ENCODE results near the gene SEC24D.

Gene SEC24D

DNA sequence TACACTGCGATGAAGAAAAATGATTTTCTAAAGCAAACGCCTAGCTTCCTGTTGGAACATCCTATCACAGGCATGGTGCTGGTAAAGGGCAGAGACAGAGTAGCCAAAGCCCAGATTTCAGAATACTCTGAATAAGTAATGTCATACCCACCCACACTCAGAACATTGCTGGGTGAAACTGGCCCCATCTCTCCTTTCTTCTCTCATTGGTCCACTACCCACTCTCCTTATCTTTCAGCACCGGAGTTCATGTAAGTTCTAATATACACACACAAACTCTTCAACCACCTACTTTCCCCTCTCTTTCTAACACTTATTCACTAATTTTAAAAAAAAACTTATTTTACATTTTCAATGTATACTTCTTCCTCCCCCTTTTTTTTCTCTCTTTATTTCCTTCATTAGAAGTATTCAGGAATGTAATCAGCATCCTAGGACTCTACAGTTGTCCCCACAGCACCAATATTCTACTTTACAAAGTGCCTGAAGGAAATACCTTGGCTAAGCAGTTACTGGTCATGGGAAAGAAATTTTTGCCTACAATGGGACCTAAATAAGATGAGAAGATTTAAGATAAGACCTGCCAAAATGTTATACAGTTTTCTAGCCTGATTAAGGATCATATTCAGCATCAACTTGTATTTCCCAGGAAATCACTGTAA lies 63.0 kb downstream of the SEC24D start:
- 95% methylated on average over 3 of the region's 3 CpGs for WGBS
- Histone ChIP-seq H3K9ac (ENCODE audit: low read depth, low read length) (no peak overlapping the region), H3K27me3 (ENCODE audit: insufficient read depth, low read length) (no peaks in the 10 kb centered on the region), H3K27ac (ENCODE audit: low read depth, low read length) (peak overlapping the region; percentile 22; the same call in 1 of the 2 replicates), H3K9me3 (ENCODE audit: insufficient read depth, low read depth, low read length) (no peaks in the 10 kb centered on the region), H3K36me3 (ENCODE audit: insufficient read depth, low read length) (peaks cover 28% of the 10 kb centered on the region), H3K4me1 (ENCODE audit: insufficient read depth, low read length) (peaks cover 24% of the 10 kb centered on the region), H3K4me3 (ENCODE audit: low read length) (no peak overlapping the region)

- WGBS: 88% methylated on average over 7 of the region's 7 CpGs
- Histone ChIP-seq H3K36me3 (ENCODE audit: insufficient read depth, low read length) (peaks cover 35% of the 10 kb centered on the region), H3K9me3 (ENCODE audit: insufficient read depth, low read depth, low read length) (no peaks in the 10 kb centered on the region), H3K9ac (ENCODE audit: low read depth, low read length) (no peak overlapping the region), H3K4me3 (ENCODE audit: low read length) (no peak overlapping the region), H3K27me3 (ENCODE audit: insufficient read depth, low read length) (no peaks in the 10 kb centered on the region), H3K4me1 (ENCODE audit: insufficient read depth, low read length) (peaks cover 24% of the 10 kb centered on the region), H3K27ac (ENCODE audit: low read depth, low read length) (peak overlapping the region; percentile 22; the same call in 1 of the 2 replicates)
Measured at GRCh38 chr4:118772081-118772766, 63.7 kb downstream of the SEC24D start.

GRCh38 chr4:118770741-118771187 lies 65.2 kb downstream of the SEC24D start:
- Histone ChIP-seq H3K27me3 (ENCODE audit: insufficient read depth, low read length) (no peaks in the 10 kb centered on the region), H3K9me3 (ENCODE audit: insufficient read depth, low read depth, low read length) (no peaks in the 10 kb centered on the region), H3K4me3 (ENCODE audit: low read length) (no peak overlapping the region), H3K4me1 (ENCODE audit: insufficient read depth, low read length) (peaks cover 24% of the 10 kb centered on the region), H3K27ac (ENCODE audit: low read depth, low read length) (no peak overlapping the region), H3K9ac (ENCODE audit: low read depth, low read length) (no peak overlapping the region), H3K36me3 (ENCODE audit: insufficient read depth, low read length) (peaks cover 49% of the 10 kb centered on the region)
- 92% methylated on average over 2 of the region's 2 CpGs for WGBS

DNA sequence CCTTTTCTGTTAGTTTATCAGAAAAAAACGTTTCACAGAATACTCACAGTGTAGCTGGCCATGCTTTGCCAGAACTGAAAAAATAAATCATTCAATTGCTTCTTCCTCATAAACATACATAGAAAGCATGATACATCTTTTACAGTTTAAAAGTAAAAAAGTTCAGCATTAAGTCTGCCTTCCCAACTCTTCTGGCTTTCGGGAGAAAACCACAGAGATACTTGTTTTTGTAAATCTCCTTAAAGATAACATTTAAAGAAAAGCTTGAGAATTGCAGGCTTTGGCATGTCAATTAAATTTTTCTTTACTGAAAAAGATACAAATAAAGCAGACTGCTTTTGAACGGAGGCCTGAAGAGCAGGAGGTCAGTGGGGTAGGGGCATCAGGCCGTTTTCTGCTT lies 66.8 kb downstream of the SEC24D start:
- H3K27ac ChIP-seq (ENCODE audit: low read depth, low read length): no peak overlapping the region
- peaks cover 65% of the 10 kb centered on the region for H3K36me3 ChIP-seq (ENCODE audit: insufficient read depth, low read length)
- WGBS: 90% methylated on average over 4 of the region's 4 CpGs
- H3K4me1 ChIP-seq (ENCODE audit: insufficient read depth, low read length): peaks cover 10% of the 10 kb centered on the region
- H3K4me3 ChIP-seq (ENCODE audit: low read length): no peak overlapping the region
- no peak overlapping the region for H3K9ac ChIP-seq (ENCODE audit: low read depth, low read length)
- H3K27me3 ChIP-seq (ENCODE audit: insufficient read depth, low read length): no peaks in the 10 kb centered on the region
- H3K9me3 ChIP-seq (ENCODE audit: insufficient read depth, low read depth, low read length): no peaks in the 10 kb centered on the region

- Histone ChIP-seq H3K4me1 (ENCODE audit: insufficient read depth, low read length) (no peaks in the 10 kb centered on the region), H3K9ac (ENCODE audit: low read depth, low read length) (no peak overlapping the region), H3K27me3 (ENCODE audit: insufficient read depth, low read length) (no peaks in the 10 kb centered on the region), H3K4me3 (ENCODE audit: low read length) (no peak overlapping the region), H3K9me3 (ENCODE audit: insufficient read depth, low read depth, low read length) (no peaks in the 10 kb centered on the region), H3K36me3 (ENCODE audit: insufficient read depth, low read length) (peaks cover 86% of the 10 kb centered on the region), H3K27ac (ENCODE audit: low read depth, low read length) (no peak overlapping the region)
- WGBS: 95% methylated on average over 6 of the region's 6 CpGs
Measured at GRCh38 chr4:118767109-118767508, 68.8 kb downstream of the SEC24D start.

DNA sequence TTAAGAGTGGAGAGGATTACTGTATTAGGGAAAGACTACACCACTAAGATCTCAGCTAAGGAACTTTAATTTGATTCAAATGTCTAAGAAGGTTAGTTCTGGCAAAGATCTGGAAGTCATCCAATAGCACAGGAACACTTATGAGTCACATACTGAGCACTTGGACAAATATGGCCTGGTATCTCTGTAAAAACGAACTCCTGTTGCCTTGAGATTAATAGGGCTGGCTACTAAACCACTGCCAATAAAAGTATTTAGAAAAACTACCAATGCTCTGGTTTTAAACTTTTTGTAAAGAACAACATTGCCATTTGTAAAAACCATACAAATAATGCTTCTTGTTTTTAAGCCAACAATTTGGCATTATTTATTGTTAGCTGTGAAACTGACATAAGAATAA lies 70.5 kb downstream of the SEC24D start:
- Histone ChIP-seq H3K36me3 (ENCODE audit: insufficient read depth, low read length) (peaks cover 92% of the 10 kb centered on the region), H3K4me3 (ENCODE audit: low read length) (no peak overlapping the region), H3K27me3 (ENCODE audit: insufficient read depth, low read length) (no peaks in the 10 kb centered on the region), H3K9ac (ENCODE audit: low read depth, low read length) (no peak overlapping the region), H3K9me3 (ENCODE audit: insufficient read depth, low read depth, low read length) (no peaks in the 10 kb centered on the region), H3K4me1 (ENCODE audit: insufficient read depth, low read length) (no peaks in the 10 kb centered on the region), H3K27ac (ENCODE audit: low read depth, low read length) (no peak overlapping the region)
- 80% methylated on average over 1 of the region's 1 CpG for WGBS

DNA sequence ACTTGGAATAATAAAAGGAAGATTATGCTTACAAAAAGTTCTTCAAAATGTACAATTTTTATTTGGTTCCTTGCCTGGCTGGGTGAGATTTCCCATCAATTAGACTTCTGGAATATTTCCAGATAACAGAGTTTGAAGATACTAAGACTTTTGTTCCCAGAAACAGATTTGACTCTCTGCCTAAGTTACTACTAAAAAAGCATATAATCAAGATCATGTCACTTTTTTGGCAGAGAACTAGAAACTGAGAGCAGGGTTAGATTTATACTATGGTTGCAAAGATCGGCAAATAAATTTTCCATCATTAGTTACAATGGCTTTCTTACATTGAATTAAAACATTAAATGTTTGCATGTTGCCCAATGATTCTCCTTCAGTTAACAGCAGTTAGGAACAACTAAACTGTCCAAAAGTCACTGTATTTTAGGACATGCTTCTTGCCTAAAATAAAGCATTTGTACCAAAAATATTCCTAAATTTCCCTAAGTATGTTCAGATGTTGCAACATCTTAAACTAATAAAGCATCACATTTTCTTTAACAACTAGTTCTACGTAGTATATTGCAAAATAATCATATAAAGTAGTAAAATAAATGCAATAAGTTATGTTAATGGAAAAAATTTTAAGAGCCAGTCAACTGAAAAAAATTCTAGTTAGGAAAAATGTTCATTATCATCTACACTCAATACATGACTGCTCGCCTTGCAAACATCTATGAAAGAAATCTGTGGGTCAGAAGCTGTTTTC lies 73.0 kb downstream of the SEC24D start:
- 96% methylated on average over 2 of the region's 3 CpGs for WGBS
- H3K36me3 ChIP-seq (ENCODE audit: insufficient read depth, low read length): peaks cover 77% of the 10 kb centered on the region
- no peak overlapping the region for H3K4me3 ChIP-seq (ENCODE audit: low read length)
- H3K9me3 ChIP-seq (ENCODE audit: insufficient read depth, low read depth, low read length): no peaks in the 10 kb centered on the region
- no peaks in the 10 kb centered on the region for H3K27me3 ChIP-seq (ENCODE audit: insufficient read depth, low read length)
- no peaks in the 10 kb centered on the region for H3K4me1 ChIP-seq (ENCODE audit: insufficient read depth, low read length)
- H3K27ac ChIP-seq (ENCODE audit: low read depth, low read length): no peak overlapping the region
- no peak overlapping the region for H3K9ac ChIP-seq (ENCODE audit: low read depth, low read length)

DNA sequence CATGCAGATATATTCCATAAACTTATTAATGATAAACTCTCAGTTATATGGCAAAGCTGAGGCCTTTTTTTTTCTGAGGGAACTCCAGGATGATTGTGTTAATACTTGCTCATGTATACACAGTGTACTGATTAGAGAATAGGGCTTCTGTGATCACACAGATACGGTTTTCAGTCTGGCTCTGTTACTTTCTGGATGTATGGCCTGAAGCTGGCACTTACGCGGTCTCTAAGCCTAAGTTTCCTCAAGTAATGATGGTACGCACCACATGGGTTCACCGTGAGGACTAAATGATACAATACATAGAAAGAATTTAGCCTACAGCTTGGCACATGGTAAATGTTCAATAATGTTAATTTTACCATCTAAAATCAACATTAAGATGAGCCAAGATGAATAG lies 73.8 kb downstream of the SEC24D start:
- Histone ChIP-seq H3K4me3 (ENCODE audit: low read length) (no peak overlapping the region), H3K4me1 (ENCODE audit: insufficient read depth, low read length) (no peaks in the 10 kb centered on the region), H3K9ac (ENCODE audit: low read depth, low read length) (no peak overlapping the region), H3K27ac (ENCODE audit: low read depth, low read length) (no peak overlapping the region), H3K36me3 (ENCODE audit: insufficient read depth, low read length) (peaks cover 77% of the 10 kb centered on the region), H3K27me3 (ENCODE audit: insufficient read depth, low read length) (no peaks in the 10 kb centered on the region), H3K9me3 (ENCODE audit: insufficient read depth, low read depth, low read length) (no peaks in the 10 kb centered on the region)
- WGBS: 95% methylated on average over 5 of the region's 5 CpGs

- no peak overlapping the region for H3K4me3 ChIP-seq (ENCODE audit: low read length)
- H3K27ac ChIP-seq (ENCODE audit: low read depth, low read length): no peak overlapping the region
- H3K9ac ChIP-seq (ENCODE audit: low read depth, low read length): no peak overlapping the region
- peaks cover 77% of the 10 kb centered on the region for H3K36me3 ChIP-seq (ENCODE audit: insufficient read depth, low read length)
- no peaks in the 10 kb centered on the region for H3K27me3 ChIP-seq (ENCODE audit: insufficient read depth, low read length)
- H3K4me1 ChIP-seq (ENCODE audit: insufficient read depth, low read length): no peaks in the 10 kb centered on the region
- no peaks in the 10 kb centered on the region for H3K9me3 ChIP-seq (ENCODE audit: insufficient read depth, low read depth, low read length)
- 92% methylated on average over 2 of the region's 2 CpGs for WGBS
Measured at GRCh38 chr4:118761397-118762016, 74.4 kb downstream of the SEC24D start.

DNA sequence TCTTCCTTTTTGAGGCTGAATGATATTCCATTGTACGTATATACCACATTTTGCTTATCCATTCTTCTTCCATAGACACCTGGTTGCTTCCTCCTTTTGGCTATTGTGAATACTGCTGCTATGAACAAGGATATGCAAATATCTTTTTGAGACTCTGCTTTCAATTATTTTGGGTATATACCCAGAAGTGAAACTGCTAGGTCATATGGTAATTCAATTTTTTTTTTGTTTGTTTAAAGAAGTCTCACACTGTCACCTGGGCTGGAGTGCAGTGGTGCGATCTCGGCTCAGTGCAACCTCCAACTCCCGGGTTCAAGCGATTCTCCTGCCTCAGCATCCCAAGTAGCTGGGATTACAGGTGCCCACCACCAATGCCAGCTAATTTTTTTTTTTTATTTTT lies 75.4 kb downstream of the SEC24D start:
- H3K27me3 ChIP-seq (ENCODE audit: insufficient read depth, low read length): no peaks in the 10 kb centered on the region

DNA sequence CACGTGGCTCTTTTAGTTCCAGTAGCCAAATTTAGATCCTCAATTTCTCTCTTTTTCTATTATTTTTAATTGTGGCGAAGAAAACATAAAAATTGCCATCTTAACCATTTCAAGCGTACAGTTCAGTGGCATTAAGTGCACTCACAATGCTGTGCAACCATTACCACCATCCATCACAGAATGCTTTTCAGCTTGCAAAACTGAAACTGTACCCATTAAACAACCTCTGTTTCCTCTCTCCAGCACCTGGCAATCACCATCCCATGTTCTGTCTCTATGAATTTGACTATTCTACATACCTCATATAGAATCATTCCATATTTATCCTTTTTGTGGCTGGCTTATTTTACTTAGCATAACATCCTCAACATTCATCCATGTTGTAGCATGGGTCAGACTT lies 75.8 kb downstream of the SEC24D start:
- Histone ChIP-seq H3K9me3 (ENCODE audit: insufficient read depth, low read depth, low read length) (no peaks in the 10 kb centered on the region), H3K4me1 (ENCODE audit: insufficient read depth, low read length) (peaks cover 7% of the 10 kb centered on the region), H3K9ac (ENCODE audit: low read depth, low read length) (no peak overlapping the region), H3K36me3 (ENCODE audit: insufficient read depth, low read length) (peaks cover 75% of the 10 kb centered on the region), H3K4me3 (ENCODE audit: low read length) (no peak overlapping the region), H3K27me3 (ENCODE audit: insufficient read depth, low read length) (no peaks in the 10 kb centered on the region), H3K27ac (ENCODE audit: low read depth, low read length) (no peak overlapping the region)
- 96% methylated on average over 3 of the region's 3 CpGs for WGBS

More for the DNA sequence above, 75.4 kb downstream of the SEC24D start:
- Histone ChIP-seq H3K4me3 (ENCODE audit: low read length) (no peak overlapping the region), H3K9ac (ENCODE audit: low read depth, low read length) (no peak overlapping the region), H3K4me1 (ENCODE audit: insufficient read depth, low read length) (peaks cover 3% of the 10 kb centered on the region), H3K27ac (ENCODE audit: low read depth, low read length) (no peak overlapping the region), H3K9me3 (ENCODE audit: insufficient read depth, low read depth, low read length) (no peaks in the 10 kb centered on the region), H3K36me3 (ENCODE audit: insufficient read depth, low read length) (peaks cover 75% of the 10 kb centered on the region)
- WGBS: 98% methylated on average over 5 of the region's 5 CpGs

Measured in HUES64 (cell line).